NCI-H2029 (cell line): ENCODE data around the gene LMNA.

ENCODE experiments used
- DNase-seq: peaks from one replicate; lab custom pipeline; 2025; lab: John Stamatoyannopoulos, UW

Gene LMNA

GRCh38 chr1:156143765-156144489 is 29.4 kb downstream of the LMNA start:
- DNase-seq, result no peak

DNA sequence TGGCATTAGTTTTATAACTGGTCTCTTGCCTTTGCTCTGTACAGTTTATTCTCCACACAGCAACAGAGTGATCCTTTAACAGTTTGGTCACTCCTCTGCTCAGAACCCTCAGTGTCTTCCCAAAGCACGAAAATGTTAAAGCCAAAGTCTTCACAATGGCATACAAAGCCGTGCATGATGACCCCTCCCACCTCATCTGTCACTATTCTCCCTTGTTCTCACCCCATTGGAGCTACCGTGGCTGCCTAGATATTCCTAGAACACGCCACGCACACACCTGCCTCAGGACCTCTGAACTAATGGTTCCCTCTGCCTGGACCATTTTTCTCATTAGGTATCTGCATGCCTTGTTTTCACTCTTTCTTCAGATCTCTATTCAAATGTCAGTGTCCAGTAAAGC is 30.2 kb downstream of the LMNA start:
- DNase-seq, result no peak

DNA sequence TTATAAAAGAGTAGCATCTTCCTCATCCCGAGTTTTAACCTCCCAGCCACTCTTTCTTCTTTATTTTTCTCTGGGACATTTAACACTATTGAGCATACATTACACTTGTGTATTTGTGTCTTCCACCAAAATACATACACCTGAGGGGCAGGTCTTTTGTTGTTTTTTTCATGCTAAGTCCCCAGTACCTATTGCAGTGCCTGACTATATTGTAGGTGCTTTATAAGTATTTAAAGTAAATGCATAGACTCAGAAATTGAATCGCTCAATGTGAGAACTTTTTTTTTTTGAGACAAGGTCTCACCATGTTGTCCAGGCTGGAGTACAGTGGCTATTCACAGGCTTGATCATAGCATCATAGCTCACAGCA is 31.1 kb downstream of the LMNA start:
- no peak for DNase-seq

DNA sequence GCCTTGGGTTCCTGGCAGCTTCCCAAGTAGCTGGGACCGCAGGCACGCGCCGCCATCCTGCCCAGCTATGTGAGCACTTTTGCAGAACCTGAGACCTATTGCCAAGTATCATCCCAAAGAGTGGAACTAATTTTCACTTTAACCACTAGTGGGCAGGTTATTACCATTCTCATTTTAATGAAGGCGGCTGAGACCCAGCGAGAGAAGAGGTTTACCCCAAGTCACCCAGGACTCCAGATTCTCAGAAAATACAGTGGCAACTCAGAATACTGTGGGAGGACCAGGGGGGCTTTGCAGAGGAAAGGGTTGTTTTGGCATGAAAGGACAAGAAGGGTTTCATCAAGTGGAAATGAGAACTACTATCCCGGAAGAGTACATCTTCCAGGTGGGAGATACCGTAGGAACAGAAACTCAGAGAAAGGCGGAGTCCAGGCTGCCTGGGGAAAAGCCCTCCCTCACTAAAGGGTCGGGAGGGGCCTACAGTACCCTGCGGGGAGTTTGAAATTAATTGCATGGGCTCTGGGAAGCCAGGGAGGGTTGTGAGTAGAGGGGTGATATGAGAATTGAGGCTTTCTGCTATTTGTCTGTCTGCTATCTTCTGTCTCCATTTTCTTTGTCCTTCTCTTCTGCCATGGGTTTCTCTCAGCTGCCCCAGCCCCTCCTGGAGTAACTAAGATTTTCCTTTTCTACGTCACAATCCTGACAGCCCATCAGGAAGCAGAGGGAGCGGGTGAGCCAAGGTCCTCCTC is 31.7 kb downstream of the LMNA start:
- DNase-seq, result peak; percentile 70

GRCh38 chr1:156146769-156147405 is 32.4 kb downstream of the LMNA start:
- DNase-seq, result no peak

DNA sequence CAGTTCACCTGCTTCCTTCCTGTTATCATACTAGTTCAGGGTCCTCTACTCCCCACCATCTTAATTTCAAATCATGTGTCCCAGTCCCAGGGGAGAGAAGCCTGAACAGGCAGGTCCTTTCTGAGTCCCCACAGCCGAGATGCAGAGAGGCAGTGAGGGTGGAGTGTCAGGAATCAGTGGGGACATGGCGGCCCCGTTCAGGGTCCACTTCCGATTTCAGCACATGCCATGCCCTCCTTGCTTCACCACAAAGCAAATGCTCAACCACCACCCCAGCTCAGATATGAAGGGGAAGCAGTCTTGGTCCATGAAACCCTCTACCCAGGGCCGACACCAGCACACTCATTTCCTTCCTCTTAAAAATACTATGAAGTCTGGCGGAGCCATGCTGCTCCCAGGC is 33.7 kb downstream of the LMNA start:
- DNase-seq, result no peak

- no peak for DNase-seq
Measured at GRCh38 chr1:156149374-156150332, 35.1 kb downstream of the LMNA start.

- no peak for DNase-seq
Measured at GRCh38 chr1:156150333-156151011, 36.0 kb downstream of the LMNA start.

DNA sequence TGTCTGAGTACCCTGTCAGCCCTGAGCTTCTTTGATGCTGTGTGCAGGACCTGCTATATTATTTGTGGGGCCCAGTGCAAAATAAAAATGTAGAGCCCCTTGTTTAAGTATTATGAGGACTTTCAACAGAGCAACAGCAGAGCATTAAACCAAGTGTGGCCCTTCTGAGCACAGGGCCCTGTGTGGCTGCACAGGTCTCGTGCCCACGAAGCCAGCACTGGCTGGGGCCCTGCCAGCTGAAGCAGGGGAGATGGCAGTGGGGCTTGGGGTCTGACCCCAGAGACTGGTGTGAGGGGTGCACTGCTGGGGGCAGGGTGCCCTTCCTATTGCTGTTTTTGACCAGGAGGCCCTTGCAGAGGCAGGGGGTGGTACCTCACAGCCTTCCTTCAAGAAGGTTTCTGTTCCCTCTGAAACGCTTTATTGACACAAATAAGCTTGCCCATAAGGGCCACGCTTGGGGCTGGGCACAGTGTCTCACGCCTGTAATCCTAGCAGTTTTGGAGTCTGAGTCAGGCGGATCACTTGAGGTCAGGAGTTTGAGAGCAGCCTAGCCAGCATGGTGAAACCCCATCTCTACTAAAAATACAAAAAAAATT is 36.7 kb downstream of the LMNA start:
- DNase-seq, result no peak

- no peak for DNase-seq
Measured at GRCh38 chr1:156152628-156153027, 38.1 kb downstream of the LMNA start.

GRCh38 chr1:156153362-156153761 is 38.9 kb downstream of the LMNA start, which contains the start of gene SEMA4A:
Gene SEMA4A (plus strand): TSS chr1:156153585. CDS start chr1:156154579, 994 bp downstream.
- DNase-seq, result no peak

DNA sequence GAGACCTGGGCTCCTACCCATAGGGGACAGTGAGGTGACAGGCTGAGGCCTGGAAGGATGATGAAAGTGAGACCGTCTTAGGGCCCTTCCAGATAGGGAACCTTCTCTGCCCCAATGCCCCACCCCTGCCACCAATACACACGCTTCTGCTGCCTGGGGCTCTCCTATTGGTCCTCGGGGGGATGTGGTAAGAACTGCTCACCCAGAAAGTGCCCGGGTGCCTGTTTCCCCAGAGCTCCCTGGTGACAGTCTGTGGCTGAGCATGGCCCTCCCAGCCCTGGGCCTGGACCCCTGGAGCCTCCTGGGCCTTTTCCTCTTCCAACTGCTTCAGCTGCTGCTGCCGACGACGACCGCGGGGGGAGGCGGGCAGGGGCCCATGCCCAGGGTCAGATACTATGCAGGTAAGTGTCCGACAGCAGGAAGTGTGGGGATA is 39.8 kb downstream of the LMNA start:
- DNase-seq, result no peak

GRCh38 chr1:156155756-156156510 is 41.4 kb downstream of the LMNA start:
- DNase-seq, result no peak

DNA sequence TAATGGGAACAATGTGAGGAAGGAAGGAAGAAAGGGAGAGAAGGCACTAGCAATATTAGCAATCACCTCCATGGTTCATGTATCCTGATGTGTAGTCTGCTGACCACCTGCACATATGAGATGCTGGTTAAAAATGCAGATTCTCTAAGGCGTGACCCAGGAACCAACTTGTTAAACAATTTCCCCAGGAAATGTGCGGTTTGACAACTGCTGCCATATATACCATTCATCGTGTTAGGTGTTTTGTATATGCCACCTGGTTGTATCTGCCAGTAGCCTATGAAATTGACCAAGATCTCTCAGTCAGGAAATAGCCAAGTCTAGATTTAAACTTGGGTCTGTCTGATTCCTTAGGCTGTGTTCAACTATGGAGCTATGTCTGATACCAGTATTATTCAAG is 43.0 kb downstream of the LMNA start:
- DNase-seq, result no peak

DNA sequence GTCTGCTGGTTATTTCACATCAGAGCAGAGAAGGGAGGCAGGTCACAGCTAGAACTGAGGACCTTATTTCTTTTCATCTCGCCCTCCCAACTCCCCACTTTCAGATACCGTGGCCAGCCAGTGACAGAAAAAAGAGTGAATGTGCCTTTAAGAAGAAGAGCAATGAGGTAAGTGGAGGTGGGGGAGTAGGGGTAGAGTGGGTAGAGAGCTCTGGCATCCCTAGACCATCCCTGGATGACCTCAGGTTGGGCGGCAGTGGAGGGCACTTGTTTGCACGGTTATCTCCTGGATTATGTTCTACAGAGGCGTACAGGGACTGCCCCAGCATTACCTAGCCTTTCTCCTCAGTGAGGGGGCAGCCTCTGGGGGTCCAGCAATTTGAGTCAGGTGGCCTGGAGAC is 43.5 kb downstream of the LMNA start:
- DNase-seq, result no peak

DNA sequence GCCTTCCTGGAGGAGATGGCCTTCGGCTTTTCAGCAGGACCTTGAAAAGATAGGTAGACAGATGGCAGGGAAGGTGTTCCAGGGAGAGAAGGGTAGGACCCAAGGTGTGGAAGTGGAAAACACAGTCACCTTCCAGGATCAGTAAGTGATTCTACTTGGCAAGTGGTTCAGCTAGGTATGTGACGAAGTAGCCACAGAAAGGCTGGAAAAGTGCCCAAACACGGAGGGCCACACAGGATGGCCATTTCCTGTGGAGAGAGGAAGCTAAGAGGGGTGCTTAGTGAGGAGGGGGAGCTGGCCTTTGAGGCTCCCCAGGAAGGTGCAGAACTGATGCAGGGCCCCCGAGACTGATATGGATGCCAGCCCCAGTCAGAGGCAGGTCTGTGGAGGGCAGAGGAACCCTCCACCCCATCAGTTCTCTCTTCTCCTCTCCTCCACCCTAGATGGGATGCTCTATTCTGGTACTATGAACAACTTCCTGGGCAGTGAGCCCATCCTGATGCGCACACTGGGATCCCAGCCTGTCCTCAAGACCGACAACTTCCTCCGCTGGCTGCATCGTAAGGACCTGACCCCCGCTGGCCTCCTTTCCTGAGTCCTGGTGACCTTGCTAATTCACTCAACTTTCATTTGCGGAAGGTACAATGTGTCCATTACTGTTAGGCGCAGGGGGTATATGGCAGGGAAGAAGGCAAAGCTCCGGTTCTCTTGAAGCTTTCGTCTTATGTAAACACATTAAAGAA is 45.7 kb downstream of the LMNA start:
- DNase-seq, result no peak

GRCh38 chr1:156160743-156161171 is 46.2 kb downstream of the LMNA start:
- DNase-seq, result peak; percentile 32

DNA sequence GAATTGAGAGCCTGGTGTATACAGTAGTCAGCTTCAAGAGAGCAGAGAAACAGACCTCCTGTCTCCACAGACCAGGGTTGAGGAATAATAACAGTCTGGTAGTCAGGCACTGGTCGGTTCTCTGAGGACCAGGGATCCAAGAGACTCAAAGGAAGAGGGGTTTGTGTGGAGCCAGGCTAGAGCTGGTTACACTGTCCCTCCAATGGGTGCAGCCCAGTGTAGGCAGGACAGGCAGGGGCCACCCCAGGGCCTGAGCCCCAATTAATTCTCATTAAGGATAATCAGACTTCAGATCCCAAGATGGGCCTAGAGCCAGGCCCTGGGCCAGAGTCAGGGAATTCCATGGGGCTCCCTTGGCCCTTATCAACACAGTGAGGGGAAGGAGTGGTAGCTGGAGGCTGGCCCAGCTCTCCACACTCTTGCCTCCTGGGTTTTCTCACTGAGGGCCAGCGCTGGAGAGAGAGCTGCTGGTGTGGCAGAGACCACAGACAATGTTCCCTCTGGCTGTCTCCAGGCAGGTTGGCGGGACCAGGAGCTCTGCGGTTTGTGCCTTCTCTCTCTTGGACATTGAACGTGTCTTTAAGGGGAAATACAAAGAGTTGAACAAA is 48.0 kb downstream of the LMNA start:
- no peak for DNase-seq

GRCh38 chr1:156163712-156164111 is 49.2 kb downstream of the LMNA start:
- DNase-seq, result no peak
